IMR-90 (cell line): ENCODE data around the gene ACOT12. TPM values are rescaled to one million over a fixed set of nuclear protein-coding genes. Genes with fewer than 3 reads are reported as not detected.

Source experiments
- ATAC-seq: fragments of 200-7000 bp; cut with Tn5 transposase; 2 replicates; pipeline ENCODE4 v1.9.1; 2020; ENCODE audit warnings: low read depth, mild to moderate bottlenecking, moderate library complexity
- BruUV-seq: library from RNA; stranded (reverse); fragments of 400-500 nt; replicated peaks from 2 replicates; lab custom pipeline; 2021; lab: Mats Ljungman, UMichigan
- CTCF ChIA-PET: fragments of 300-600 bp; formaldehyde crosslinking; extraction: SDS; loops from one replicate; lab custom pipeline; 2021; ENCODE audit warnings: antibody characterized with exemption; lab: Yijun Ruan, JAX
- POLR2A ChIA-PET: fragments of 300-600 bp; sonication (Branson Sonifier 250); formaldehyde crosslinking; loops from one replicate; lab custom pipeline; 2022; ENCODE audit warnings: antibody characterized with exemption; ENCODE audit not compliant: unreplicated experiment; lab: Charles Lee
- DNase-seq: peaks from one replicate; pipeline ENCODE4 v3.0.0; 2013
- H2AFZ ChIP-seq: replicated peaks from 2 replicates; pipeline ENCODE3; 2013; ENCODE audit warnings: low read length, mild to moderate bottlenecking; ENCODE audit not compliant: poor library complexity
- H2AK5ac ChIP-seq: 2 replicates; pipeline ENCODE4 v1.6.1; 2013; ENCODE audit warnings: low read depth, low read length, inconsistent platforms
- H2AK9ac ChIP-seq: replicated peaks from 2 replicates; pipeline ENCODE3; 2013; ENCODE audit warnings: mild to moderate bottlenecking, low read depth, low read length, moderate library complexity; ENCODE audit not compliant: poor library complexity
- H2BK120ac ChIP-seq: 2 replicates; pipeline ENCODE4 v1.6.1; 2013; ENCODE audit warnings: low read depth, low read length, inconsistent platforms
- H2BK15ac ChIP-seq: 3 replicates; pipeline ENCODE4 v1.6.1; 2013; ENCODE audit warnings: low read depth, low read length, inconsistent platforms
- H2BK20ac ChIP-seq: 2 replicates; pipeline ENCODE4 v1.6.1; 2013; ENCODE audit warnings: low read depth, mild to moderate bottlenecking, inconsistent platforms, low read length, moderate library complexity
- H2BK5ac ChIP-seq: 2 replicates; pipeline ENCODE4 v1.6.1; 2013; ENCODE audit warnings: mild to moderate bottlenecking, low read depth, low read length, inconsistent platforms; ENCODE audit not compliant: poor library complexity, severe bottlenecking
- H3K14ac ChIP-seq: replicated peaks from 2 replicates; pipeline ENCODE4 v1.6.1; 2013; ENCODE audit warnings: low read depth, low read length, inconsistent platforms
- H3K18ac ChIP-seq: 2 replicates; pipeline ENCODE4 v1.6.1; 2013; ENCODE audit warnings: low read depth, low read length, control low read depth
- H3K23ac ChIP-seq: 2 replicates; pipeline ENCODE4 v1.6.1; 2013; ENCODE audit warnings: low read depth, low read length, inconsistent platforms
- H3K27ac ChIP-seq: 2 replicates; pipeline ENCODE4 v1.5.1; 2013; ENCODE audit warnings: mild to moderate bottlenecking, control low read depth, low read length; ENCODE audit not compliant: insufficient read depth
- H3K27me3 ChIP-seq: 2 replicates; pipeline ENCODE4 v1.6.1; 2013; ENCODE audit warnings: low read length; ENCODE audit not compliant: control insufficient read depth, insufficient read depth
- H3K36me3 ChIP-seq: 2 replicates; pipeline ENCODE4 v1.6.1; 2013; ENCODE audit warnings: low read length, mixed read lengths; ENCODE audit not compliant: control insufficient read depth, insufficient read depth
- H3K4ac ChIP-seq: 2 replicates; pipeline ENCODE4 v1.6.1; 2013; ENCODE audit warnings: low read depth, low read length, inconsistent platforms
- H3K4me1 ChIP-seq: 2 replicates; pipeline ENCODE4 v1.6.1; 2013; ENCODE audit warnings: low read length, mixed read lengths; ENCODE audit not compliant: control insufficient read depth, insufficient read depth
- H3K4me2 ChIP-seq: 2 replicates; pipeline ENCODE4 v1.6.1; 2013; ENCODE audit warnings: low read depth, mild to moderate bottlenecking, control low read depth, low read length, moderate library complexity
- H3K4me3 ChIP-seq: 2 replicates; pipeline ENCODE4 v1.5.1; 2013; ENCODE audit warnings: low read depth, mild to moderate bottlenecking, control low read depth, low read length, moderate library complexity; ENCODE audit not compliant: insufficient read depth
- H3K56ac ChIP-seq: 2 replicates; pipeline ENCODE4 v1.6.1; 2013; ENCODE audit warnings: low read length, inconsistent platforms; ENCODE audit not compliant: insufficient read depth; ENCODE audit errors: extremely low read depth
- H3K79me1 ChIP-seq, 2 experiments: 2 replicates each; pipeline ENCODE4 v1.6.1; 2013; ENCODE audit warnings: low read length in 2 of 2, inconsistent platforms in 1 of 2, low read depth in 1 of 2
- H3K9ac ChIP-seq: 2 replicates; pipeline ENCODE4 v1.6.1; 2013; ENCODE audit warnings: low read depth, low read length, control low read depth
- H3K9me1 ChIP-seq: 2 replicates; pipeline ENCODE4 v1.6.1; 2013; ENCODE audit warnings: low read length, inconsistent platforms; ENCODE audit not compliant: insufficient read depth
- H3K9me3 ChIP-seq: 2 replicates; pipeline ENCODE4 v1.6.1; 2013; ENCODE audit warnings: low read length; ENCODE audit not compliant: control insufficient read depth, insufficient read depth
- H4K20me1 ChIP-seq: 2 replicates; pipeline ENCODE4 v1.6.1; 2013; ENCODE audit warnings: low read length, inconsistent platforms; ENCODE audit not compliant: insufficient read depth
- H4K5ac ChIP-seq: 2 replicates; pipeline ENCODE4 v1.6.1; 2013; ENCODE audit warnings: mild to moderate bottlenecking, low read depth, low read length, control low read depth
- H4K8ac ChIP-seq, 2 experiments: 2 replicates each; pipeline ENCODE4 v1.6.1; 2013; ENCODE audit warnings: low read depth in 2 of 2, low read length in 2 of 2, control low read depth in 1 of 2, inconsistent platforms in 1 of 2
- H4K91ac ChIP-seq: 2 replicates; pipeline ENCODE4 v1.6.1; 2013; ENCODE audit warnings: low read depth, low read length, inconsistent platforms; ENCODE audit not compliant: insufficient read depth
- BHLHE40 ChIP-seq: fragments of 150-350 bp; IDR thresholded peaks from 2 replicates; pipeline ENCODE4 v1.6.1; 2016; ENCODE audit warnings: mild to moderate bottlenecking, low read depth, low read length
- CEBPB ChIP-seq: IDR thresholded peaks from 2 replicates; pipeline ENCODE4 v1.6.1; 2012; ENCODE audit warnings: low read depth, low read length, improper control_type of control experiment
- CHD1 ChIP-seq: IDR thresholded peaks from 2 replicates; pipeline ENCODE4 v1.6.1; 2012; ENCODE audit warnings: low read depth, low read length, improper control_type of control experiment
- ELK1 ChIP-seq: fragments of 150-350 bp; IDR thresholded peaks from 2 replicates; pipeline ENCODE4 v1.6.1; 2016; ENCODE audit warnings: low read depth, mild to moderate bottlenecking, low read length, moderate library complexity, borderline replicate concordance
- FOS ChIP-seq: fragments of 150-350 bp; IDR thresholded peaks from 2 replicates; pipeline ENCODE4 v1.6.1; 2016; ENCODE audit warnings: low read depth, low read length
- MXI1 ChIP-seq: IDR thresholded peaks from 2 replicates; pipeline ENCODE4 v1.6.1; 2012; ENCODE audit warnings: low read depth, mild to moderate bottlenecking, low read length, moderate library complexity, borderline replicate concordance
- NFE2L2 ChIP-seq: fragments of 150-350 bp; IDR thresholded peaks from 2 replicates; pipeline ENCODE4 v1.6.1; 2016; ENCODE audit warnings: low read depth, mild to moderate bottlenecking, low read length
- POLR2A ChIP-seq: IDR thresholded peaks from 2 replicates; pipeline ENCODE4 v1.6.1; 2012; ENCODE audit warnings: mild to moderate bottlenecking, low read depth, low read length
- RAD21 ChIP-seq: IDR thresholded peaks from 2 replicates; pipeline ENCODE4 v1.6.1; 2012; ENCODE audit warnings: low read length, improper control_type of control experiment
- RFX5 ChIP-seq: IDR thresholded peaks from 2 replicates; pipeline ENCODE4 v1.8.0; 2012; ENCODE audit warnings: low read depth, mild to moderate bottlenecking, low read length, moderate library complexity
- SMC3 ChIP-seq: fragments of 150-350 bp; IDR thresholded peaks from 2 replicates; pipeline ENCODE4 v1.6.1; 2016; ENCODE audit warnings: low read depth, mild to moderate bottlenecking, antibody characterized with exemption, low read length, moderate library complexity
- USF2 ChIP-seq: fragments of 150-350 bp; IDR thresholded peaks from 2 replicates; pipeline ENCODE4 v1.6.1; 2017; ENCODE audit warnings: mild to moderate bottlenecking, antibody characterized with exemption, low read length, low read depth
- WGBS, 2 experiments: methylation state at CpG; one replicate each; pipeline versions ENCODE4 v1.1.5 to v1.1.7; 2013; ENCODE audit warnings: missing lambda C conversion rate in 2 of 2; ENCODE audit not compliant: insufficient read length in 1 of 2; ENCODE audit errors: extremely low coverage in 2 of 2; 5-methylcytosine and 5-hydroxymethylcytosine counted together
- dilution Hi-C: fragments of 300-500 bp; cut with HindIII; formaldehyde crosslinking; loops from one replicate; pipeline ENCODE4 v1.14.3; 2018; ENCODE audit warnings: low sequenced_read_pairs; ENCODE audit not compliant: unreplicated experiment
- in situ Hi-C: fragments of 300-500 bp; cut with MboI; formaldehyde crosslinking; loops from 3 replicates; pipeline ENCODE4 v1.14.3; 2019; ENCODE audit warnings: low sequenced_read_pairs, inconsistent platforms, mixed read lengths
- intact Hi-C: fragments of 100-400 bp; cut with micrococcal nuclease; formaldehyde crosslinking; loops from 2 replicates; pipeline ENCODE4 v1.10.0; 2022
- polyA plus RNA-seq, 3 experiments: library from polyadenylated mRNA; depleted of rRNA; stranded (reverse); fragments of >200 nt; gene quantifications; 2 replicates each; pipeline ENCODE4 v1.2.3, GENCODE V29; 2012; ENCODE audit warnings: low replicate concordance in 1 of 3
- total RNA-seq: library from RNA; depleted of rRNA; stranded (reverse); fragments of >200 nt; gene quantifications from 2 replicates; pipeline ENCODE4 v1.2.3, GENCODE V29; 2012

ACOT12 gene
- total and polyA plus RNA-seq, 2 of the 4 experiments (the other 2 are of a cell fraction): not detected

GRCh38 chr5:81290146-81290545 lies 103.8 kb downstream of the ACOT12 start:
- H2AK5ac ChIP-seq: no peak overlapping the region
- peaks cover 4% of the 10 kb centered on the region; the same call in 1 of the 2 replicates for H3K9me3 ChIP-seq
- no peak overlapping the region for H3K27ac ChIP-seq
- H3K9me1 ChIP-seq: peaks cover 9% of the 10 kb centered on the region; the same call in 1 of the 2 replicates
- dilution Hi-C loops (no loop called here), in situ Hi-C loops (loop anchor here (10.0 kb wide), 1 partner anchor 605 kb away; no protein-coding TSS in a partner anchor), intact Hi-C loops (loop anchor here (10.0 kb wide), 2 partner anchors 45 to 325 kb away; partner anchors contain the start of gene RASGRF2)
- TF ChIP-seq BHLHE40 (no peak), RFX5 (no peak), POLR2A (no peak), CEBPB (no peak), MXI1 (no peak), RAD21 (no peak), USF2 (no peak), NFE2L2 (no peak), ELK1 (no peak), CHD1 (no peak), FOS (no peak), SMC3 (no peak)
- no TSS peak for BruUV-seq
- H4K5ac ChIP-seq: no peak overlapping the region
- no peak overlapping the region for H3K4ac ChIP-seq
- H4K8ac ChIP-seq: no peak overlapping the region
- H2BK5ac ChIP-seq: no peak overlapping the region
- no peak overlapping the region for H4K91ac ChIP-seq
- CTCF ChIA-PET: no interaction called here
- no peak overlapping the region for H2BK20ac ChIP-seq
- no peak overlapping the region for H3K14ac ChIP-seq
- peaks cover 13% of the 10 kb centered on the region; the same call in 1 of the 2 replicates for H4K20me1 ChIP-seq
- no peak overlapping the region; the same call in 1 of the 2 replicates for H3K56ac ChIP-seq
- peaks cover 20 to 48% of the 10 kb centered on the region in 2 experiments for H3K79me1 ChIP-seq
- H2AK9ac ChIP-seq: no peak overlapping the region
- H2BK120ac ChIP-seq: no peak overlapping the region
- no peaks in the 10 kb centered on the region for H3K27me3 ChIP-seq
- H3K4me3 ChIP-seq: no peak overlapping the region
- POLR2A ChIA-PET: no interaction called here
- no peaks in the 10 kb centered on the region; the same call in 1 of the 2 replicates for H3K4me1 ChIP-seq
- H3K4me2 ChIP-seq: no peak overlapping the region
- no peak overlapping the region for H3K23ac ChIP-seq
- peak; percentile 38 for DNase-seq
- H3K36me3 ChIP-seq: no peaks in the 10 kb centered on the region
- peak; percentile 71 for ATAC-seq
- H2BK15ac ChIP-seq: no peak overlapping the region
- H3K18ac ChIP-seq: no peak overlapping the region
- WGBS, 2 experiments: no CpG with 5 or more reads among the region's 1 CpG
- H2AFZ ChIP-seq: no peak overlapping the region
- H3K9ac ChIP-seq: no peak overlapping the region
